Right renal pelvis (tissue), 4 donors: ENCODE results near the gene OSBP2. TPM values are rescaled to one million over a fixed set of nuclear protein-coding genes. Genes with fewer than 3 reads are reported as not detected.
A peak's percentile ranks its signal among the peaks of the same experiment; 100 is the strongest.

Experiments
- DNase-seq, 4 donors: peaks; one replicate each; pipeline ENCODE4 v3.0.0-alpha.2; 2013; ENCODE audit warnings: low read depth in 4 of 4, low spot score in 3 of 4, missing footprints in 1 of 4
- polyA plus RNA-seq, 4 donors: library from polyadenylated mRNA; unstranded; fragments of 120-200 nt; gene quantifications; one replicate each; pipeline ENCODE4 v1.2.1, GENCODE V29; 2013; ENCODE audit not compliant: insufficient read length in 4 of 4

Gene OSBP2
- polyA plus RNA-seq, 4 donors, result 4.9 to 6.8 (median 6.2) TPM

- DNase-seq, result peak; percentile 84 to 90 (median 87)
Observed at GRCh38 chr22:30802202-30803166, 107.8 kb downstream of the OSBP2 start.

DNA sequence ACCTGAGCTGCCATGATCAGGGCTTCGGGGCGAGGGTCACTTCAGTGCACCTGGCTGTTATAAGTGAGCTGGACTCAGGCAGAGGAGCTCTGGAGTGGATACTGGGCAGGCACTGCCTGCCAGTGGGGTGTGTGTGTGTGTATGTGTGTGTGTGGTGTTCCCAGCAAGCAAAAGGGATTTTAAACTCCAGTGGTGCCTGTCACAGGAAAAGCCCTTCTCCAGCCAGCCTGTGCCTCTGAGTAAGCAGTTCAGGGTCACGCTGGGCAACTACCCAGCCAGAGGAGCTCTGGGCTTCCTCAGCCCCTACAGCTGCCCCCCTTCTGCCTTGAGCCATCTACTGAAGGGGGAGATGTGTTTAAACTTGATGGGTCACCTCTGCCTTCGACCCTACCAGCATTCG, 109.0 kb downstream of the OSBP2 start:
- no peak for DNase-seq

GRCh38 chr22:30804626-30805025, 110.0 kb downstream of the OSBP2 start:
- DNase-seq, result no peak

DNA sequence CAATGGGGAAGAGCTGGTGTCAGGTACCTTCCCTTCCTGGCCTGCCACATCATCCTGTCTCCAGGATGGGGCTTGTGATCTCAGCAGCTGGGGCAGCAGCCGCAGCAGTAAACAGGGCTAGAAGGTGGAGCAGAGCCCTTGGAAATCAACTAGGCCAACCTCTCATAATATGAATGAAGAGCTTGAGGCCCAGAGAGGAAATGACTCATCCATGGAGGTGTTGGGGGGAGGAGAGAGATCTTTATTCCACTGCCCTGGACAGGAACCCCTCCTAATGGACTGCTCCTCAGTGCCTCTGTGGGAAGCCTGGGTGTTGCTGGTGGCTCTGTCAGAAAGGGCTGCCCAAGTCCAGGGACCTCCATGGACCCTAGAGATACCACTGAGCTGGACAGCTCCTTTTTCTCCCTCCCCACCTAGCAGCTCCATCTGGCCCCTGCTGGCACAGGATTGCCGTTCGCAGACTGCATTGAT, 111.8 kb downstream of the OSBP2 start:
- no peak for DNase-seq

DNA sequence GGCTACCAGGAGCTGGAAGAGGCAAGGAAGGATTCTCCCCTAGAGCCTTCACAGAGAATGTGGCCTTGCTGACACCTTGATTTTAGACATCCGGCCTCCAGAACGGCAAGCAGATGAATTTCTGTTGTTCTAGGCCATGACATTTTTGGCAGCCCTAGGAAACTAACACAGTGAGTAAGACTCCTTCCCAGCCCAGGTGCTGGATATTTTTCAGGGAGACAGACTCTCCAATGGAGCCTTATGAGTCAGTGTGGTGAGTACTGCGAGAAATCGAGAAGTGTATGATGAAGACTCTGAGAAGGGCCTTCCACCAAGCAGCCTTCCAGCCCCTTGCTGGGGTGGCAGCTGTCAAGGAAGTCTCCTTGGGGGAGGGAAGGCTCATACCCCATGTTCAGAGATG, 114.4 kb downstream of the OSBP2 start:
- no peak for DNase-seq

DNA sequence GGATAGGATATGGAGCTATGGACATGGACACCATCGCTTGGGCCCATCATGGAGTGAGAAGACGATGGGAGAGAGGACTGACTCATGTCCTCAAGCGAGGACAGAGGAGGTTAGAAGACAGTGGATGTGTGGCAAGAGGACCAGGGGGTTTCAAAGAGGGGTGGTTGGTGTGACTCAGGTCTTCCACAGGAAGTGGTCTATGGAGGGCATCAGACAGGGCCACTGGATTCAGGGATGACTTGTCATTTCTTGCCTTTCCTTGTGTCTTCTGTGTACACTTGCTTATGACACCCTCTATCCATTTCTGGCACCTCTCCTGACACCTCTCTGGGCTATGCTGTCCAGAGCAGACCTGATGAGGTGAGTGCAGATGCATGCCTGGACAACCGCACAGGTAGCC, 115.4 kb downstream of the OSBP2 start:
- no peak for DNase-seq

- DNase-seq, result no peak
Observed at GRCh38 chr22:30813936-30814335, 119.3 kb downstream of the OSBP2 start.

DNA sequence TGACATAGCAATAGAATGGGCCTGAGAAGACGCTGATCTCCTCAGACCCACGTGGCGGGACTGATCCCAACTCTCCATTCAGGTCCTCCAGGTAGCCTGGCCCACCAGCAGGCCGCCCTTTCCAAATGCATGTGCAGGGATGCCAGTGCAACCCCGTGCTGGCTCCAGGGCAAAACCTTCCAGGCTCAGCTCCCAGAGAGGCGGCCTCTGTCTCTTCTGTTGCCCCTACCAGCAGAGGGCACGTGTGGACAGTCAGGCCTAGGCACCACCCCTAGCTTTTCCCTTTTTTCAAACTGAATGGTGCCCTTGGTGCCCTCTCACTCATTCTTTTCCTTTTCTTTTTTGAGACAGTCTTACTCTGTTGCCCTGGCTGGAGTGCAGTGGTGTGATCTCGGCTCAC, 121.7 kb downstream of the OSBP2 start:
- DNase-seq, result no peak

DNA sequence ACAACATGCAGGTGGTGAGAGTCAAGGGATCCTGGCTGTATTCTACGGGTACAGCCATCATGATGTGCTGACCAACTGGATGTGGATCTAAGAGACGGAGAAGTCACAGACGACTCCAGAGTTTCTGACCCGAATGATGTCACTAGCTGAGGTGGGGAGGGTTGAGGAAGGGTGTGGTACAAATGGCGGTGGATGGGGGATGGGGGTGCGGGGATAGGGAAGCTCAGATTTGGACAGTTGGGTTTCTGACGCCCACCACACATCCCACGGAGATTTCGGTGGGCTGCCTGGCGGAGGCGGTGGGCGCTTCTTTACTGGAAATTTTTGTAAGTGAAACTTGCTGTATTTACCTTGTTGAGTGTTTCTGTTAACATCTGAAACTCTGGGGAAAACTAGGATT, 126.7 kb downstream of the OSBP2 start:
- no peak for DNase-seq

GRCh38 chr22:30821863-30822215, 127.2 kb downstream of the OSBP2 start:
- DNase-seq, result no peak

- no peak for DNase-seq
Observed at GRCh38 chr22:30822216-30823014, 127.7 kb downstream of the OSBP2 start.

GRCh38 chr22:30823015-30823370, 128.3 kb downstream of the OSBP2 start:
- no peak for DNase-seq

DNA sequence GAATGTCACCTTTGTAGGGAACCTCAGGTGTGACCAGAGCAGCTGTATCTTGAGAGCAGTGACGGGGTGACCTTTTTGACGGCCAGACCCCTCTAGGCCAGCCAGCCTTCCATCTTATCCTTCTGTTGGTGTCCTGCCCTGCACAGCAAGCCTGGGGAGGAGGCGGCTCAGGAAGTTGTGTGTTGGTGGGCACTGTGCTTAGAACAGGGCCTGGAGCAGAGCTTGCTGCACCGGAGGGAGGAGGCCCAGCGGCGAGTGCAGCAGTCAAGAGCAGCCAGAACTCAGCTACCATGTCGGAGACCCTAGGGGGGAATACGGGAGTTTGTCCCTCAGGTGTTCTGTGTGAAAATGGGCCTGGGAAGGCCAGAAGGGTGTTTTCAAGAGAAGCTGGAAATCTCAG, 129.4 kb downstream of the OSBP2 start:
- DNase-seq, result no peak

GRCh38 chr22:30824711-30825110, 130.0 kb downstream of the OSBP2 start:
- DNase-seq, result no peak

- no peak for DNase-seq
Observed at GRCh38 chr22:30825711-30826505, 131.2 kb downstream of the OSBP2 start.

GRCh38 chr22:30826670-30827355, 132.1 kb downstream of the OSBP2 start:
- DNase-seq, result no peak

- no peak for DNase-seq
Observed at GRCh38 chr22:30827646-30828045, 133.0 kb downstream of the OSBP2 start.

- no peak for DNase-seq
Observed at GRCh38 chr22:30828187-30829155, 133.8 kb downstream of the OSBP2 start.

- DNase-seq, result no peak
Observed at GRCh38 chr22:30829901-30830550, 135.4 kb downstream of the OSBP2 start.
